ENCODE data around the gene PLOD1.

The PLOD1 gene

GRCh38 chr1:11979851-11980675 lies 45.5 kb downstream of the PLOD1 start, which contains the start of gene MFN2:
TSS of gene MFN2 (plus strand) at chr1:11980444. CDS start at chr1:11989169, 8,725 bp downstream.
- DNase-seq, result peak; percentile 73 to 88

DNA sequence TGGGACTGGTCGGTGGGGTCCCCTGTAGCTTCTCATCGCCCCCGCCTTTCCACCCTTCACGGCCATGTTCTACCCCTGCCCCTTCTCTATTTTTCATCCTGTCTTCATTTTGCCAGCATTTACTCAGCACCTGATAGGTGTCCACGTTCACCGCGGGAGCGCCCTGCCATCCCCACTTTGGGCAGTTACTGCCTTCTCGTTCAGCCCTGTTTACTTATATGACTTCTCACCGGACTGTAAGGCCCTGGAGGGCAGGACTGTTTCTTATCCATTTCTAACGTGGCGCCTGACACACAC lies 46.1 kb downstream of the PLOD1 start:
- no peak for DNase-seq

- DNase-seq, result no peak
Measured at GRCh38 chr1:11981378-11982009, 47.0 kb downstream of the PLOD1 start.

DNA sequence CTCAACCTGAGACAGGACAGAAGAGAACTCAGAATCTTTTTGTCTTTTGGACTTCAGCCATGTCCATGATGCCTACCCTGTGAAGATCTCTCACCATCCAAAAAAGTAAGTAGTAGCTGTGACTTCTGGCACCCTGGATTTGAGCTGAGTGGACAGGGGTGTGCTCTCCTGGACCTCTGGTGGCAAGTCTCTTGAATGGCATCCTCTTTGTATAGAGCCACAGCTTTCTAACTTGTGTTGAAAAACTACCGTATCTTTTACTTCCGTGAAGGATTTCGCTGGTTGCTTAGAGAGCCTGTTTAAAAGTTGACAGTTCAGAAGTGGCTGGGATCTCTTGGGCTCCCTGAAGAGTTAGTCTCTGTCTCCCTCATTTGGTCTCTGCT lies 47.5 kb downstream of the PLOD1 start:
- DNase-seq, result no peak

DNA sequence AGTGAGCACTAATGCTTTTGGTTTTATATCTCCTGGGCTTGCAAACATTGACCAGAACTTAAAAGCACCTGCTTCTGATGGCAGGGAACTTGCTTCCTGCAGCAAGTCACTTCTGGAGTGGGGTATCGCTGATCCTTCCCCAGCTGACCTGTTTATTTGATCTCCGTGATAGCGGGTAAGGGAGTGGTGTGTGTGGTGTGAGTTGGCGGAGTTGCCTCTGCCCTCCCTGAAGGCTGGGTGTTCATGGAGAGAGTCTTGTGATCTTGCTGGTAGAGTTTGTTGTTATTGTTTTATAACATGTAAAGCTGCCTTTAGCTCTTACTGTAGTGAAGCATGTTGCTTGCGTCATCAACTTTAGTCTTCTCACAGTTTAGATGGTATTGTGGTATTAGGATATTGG lies 49.6 kb downstream of the PLOD1 start:
- DNase-seq, result no peak

- DNase-seq, result no peak
Measured at GRCh38 chr1:11984576-11984975, 50.1 kb downstream of the PLOD1 start.

DNA sequence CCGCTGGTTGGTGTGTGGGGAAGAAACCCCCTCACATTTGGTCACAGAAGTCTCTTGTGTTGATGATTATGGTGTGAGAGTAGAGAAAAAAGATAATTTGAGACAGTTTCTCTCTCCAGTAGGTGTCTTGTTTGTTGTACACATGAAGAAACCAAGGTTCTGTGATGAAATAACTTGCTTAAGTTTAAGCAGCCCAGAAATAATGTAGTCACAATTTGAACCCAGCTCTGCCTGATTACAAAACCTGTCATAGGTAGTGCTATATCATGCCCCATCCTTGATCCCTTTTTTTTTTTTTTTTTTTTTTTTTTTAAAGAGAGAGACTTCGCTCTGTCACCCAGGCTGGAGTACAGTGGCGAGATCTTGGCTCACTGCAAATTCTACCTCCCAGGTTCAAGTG lies 50.7 kb downstream of the PLOD1 start:
- DNase-seq, result no peak

GRCh38 chr1:11985851-11986250 lies 51.3 kb downstream of the PLOD1 start:
- no peak for DNase-seq

DNA sequence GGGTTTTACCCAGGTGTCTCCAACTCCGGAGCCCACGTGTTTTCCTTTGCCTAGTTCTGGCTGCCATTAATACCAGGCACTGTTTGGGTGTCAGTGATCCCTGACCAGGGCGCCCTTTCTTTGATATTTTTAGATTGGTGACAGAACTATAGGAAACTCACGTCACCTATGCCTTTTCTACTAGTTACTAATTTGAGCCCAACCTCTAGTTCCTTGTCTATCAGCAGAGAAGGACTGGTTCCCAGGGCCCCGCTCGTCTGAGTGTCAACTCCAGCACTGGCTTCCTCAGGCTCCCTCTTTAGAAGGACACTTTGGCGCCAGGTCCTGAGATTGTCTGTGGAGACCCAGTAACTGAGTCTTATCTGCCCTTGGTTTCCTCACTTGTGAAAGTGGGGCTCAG lies 55.2 kb downstream of the PLOD1 start:
- no peak for DNase-seq

- DNase-seq, result no peak
Measured at GRCh38 chr1:11990303-11991032, 56.0 kb downstream of the PLOD1 start.

DNA sequence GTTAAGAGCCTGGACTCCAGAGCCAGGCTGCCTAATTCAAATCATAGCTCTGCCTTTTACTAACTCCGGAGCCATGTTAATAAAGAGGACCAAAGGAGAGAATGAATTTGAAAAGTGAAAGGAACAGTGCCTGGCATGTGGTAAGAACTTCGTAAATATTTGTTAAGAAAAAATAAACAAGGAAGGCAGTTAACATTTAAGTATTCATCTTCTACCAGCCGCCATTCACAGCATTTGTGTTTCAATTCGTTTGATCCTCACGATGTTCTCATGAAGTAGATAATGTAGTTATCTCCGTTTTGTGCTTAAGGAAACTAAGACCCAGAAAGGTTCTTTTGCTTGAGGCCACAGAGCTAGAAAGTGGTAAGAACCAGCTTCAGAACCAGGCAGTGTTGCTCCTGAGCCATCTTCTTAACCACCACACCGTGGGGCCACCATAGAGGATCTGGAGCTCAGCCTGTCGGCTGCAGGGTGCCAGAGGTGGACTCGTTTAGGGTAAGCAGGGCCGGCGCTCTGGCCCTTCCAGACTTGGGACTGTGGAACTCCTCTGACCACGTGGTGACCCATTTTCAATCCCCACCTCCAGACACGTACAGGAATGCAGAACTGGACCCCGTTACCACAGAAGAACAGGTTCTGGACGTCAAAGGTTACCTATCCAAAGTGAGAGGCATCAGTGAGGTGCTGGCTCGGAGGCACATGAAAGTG lies 57.6 kb downstream of the PLOD1 start:
- no peak for DNase-seq

DNA sequence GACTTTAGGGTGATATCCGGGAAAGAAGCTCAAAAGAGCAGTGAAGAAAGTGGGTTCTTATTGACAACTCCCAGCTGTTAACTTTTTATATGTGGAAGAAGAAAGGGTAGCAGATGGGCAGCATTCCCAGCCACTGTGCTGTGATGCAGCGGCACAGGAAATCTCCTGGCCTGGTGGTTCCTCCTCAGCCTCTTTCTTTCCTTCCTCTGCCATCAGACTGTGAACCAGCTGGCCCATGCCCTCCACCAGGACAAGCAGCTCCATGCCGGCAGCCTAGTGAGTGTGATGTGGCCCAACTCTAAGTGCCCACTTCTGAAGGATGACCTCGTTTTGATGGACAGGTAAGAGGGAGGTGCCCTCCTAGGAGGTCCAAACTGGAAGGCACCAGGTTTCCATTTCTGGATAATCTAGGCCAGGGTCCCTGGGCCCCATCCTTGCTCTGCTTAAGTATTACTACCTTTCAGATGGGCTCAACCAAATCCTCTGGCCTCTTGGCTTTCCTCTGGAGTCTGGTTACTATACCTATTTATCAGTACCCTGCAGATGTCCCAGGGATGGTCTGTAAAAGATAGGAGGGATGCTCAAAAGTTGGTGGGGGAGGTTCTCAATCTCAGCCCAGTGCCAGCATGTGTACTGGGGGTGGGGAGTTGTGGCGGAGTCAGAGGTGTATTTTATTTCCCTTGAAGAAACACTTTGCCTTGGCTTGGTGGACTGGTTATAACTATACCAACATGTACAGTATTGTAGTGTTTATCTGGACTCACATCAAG lies 62.7 kb downstream of the PLOD1 start:
- no peak for DNase-seq

DNA sequence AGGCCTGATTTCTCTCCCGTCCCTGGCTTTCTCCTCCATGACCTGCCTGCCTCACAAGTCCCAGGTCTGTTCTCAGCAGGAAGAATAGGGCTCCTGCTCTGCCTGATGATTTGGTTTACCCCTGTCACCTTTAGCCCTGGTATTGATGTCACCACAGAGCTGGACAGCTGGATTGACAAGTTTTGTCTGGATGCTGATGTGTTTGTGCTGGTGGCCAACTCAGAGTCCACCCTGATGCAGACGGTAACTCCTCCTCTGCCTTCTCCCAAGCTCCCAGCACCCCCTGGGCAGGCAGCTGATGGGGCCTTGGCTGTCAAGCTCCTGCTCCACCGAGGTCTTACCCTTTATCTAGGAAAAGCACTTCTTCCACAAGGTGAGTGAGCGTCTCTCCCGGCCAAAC lies 64.1 kb downstream of the PLOD1 start:
- DNase-seq, result no peak

- no peak for DNase-seq
Measured at GRCh38 chr1:11999236-11999635, 64.7 kb downstream of the PLOD1 start.

GRCh38 chr1:12001249-12001917 lies 66.9 kb downstream of the PLOD1 start:
- DNase-seq, result no peak

DNA sequence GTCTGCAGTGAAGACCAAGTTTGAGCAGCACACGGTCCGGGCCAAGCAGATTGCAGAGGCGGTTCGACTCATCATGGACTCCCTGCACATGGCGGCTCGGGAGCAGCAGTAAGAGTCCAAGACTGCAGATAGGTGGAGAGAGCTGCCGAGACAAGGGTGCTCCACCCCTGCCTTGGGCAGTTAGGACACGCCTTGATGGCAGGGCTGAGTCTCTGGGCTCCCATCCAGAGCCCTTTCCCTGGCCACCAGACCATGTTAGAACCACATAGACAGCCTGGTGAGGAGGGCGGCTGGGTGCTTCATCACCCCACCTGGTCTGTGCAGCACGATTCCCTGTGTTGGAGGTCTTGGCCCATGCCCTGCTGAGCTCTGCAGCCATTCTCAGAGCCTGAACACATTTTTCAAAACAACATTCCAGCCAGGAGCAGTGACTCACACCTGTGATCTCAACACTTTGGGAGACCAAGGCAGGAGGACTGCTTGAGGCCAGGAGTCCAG lies 67.5 kb downstream of the PLOD1 start:
- no peak for DNase-seq

DNA sequence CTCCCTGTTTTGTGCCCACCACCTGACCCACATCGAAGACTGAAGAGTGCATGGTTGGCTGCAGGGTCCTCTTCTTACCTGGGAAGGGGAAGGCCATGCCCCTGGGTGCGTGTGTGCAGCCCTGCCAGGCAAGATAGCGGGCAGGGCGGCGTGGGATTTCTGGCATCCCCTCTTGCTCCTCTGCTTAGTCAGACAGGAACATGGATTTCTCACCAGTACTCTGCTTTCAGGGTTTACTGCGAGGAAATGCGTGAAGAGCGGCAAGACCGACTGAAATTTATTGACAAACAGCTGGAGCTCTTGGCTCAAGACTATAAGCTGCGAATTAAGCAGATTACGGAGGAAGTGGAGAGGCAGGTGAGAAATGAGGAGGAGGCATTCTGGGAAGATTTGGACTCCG lies 69.2 kb downstream of the PLOD1 start:
- no peak for DNase-seq

GRCh38 chr1:12005488-12006166 lies 71.1 kb downstream of the PLOD1 start:
- no peak for DNase-seq

DNA sequence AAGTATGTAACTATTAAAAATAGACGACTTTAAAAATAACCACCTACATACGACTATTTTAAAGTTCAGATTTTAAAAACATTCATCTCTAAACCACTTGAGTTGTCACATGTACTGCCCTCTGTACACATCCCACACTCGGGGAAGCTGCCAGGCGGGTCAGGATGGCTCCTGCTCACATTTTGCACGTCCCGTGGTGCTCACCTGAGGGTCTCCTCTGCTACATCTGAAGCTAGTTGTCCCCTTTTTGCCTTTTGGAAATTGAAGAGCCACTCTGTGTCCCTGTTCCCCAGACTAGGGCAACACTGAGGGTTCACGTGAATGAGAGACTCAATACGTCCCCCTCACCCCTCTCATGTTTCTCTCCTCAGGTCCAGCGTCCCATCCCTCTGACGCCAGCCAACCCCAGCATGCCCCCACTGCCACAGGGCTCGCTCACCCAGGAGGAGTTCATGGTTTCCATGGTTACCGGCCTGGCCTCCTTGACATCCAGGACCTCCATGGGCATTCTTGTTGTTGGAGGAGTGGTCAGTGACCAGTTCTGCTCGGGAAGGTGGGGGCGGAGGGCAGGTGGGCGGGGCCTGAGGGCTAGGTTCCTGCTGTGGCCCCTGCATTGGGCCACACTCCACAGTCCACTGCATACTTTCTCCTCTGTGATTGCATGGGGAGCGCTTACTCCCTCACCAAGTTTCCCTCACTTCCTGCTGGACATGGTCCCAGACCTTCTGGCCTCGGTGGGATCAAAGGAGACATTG lies 71.8 kb downstream of the PLOD1 start:
- DNase-seq, result no peak

- DNase-seq, result no peak
Measured at GRCh38 chr1:12007204-12007603, 72.7 kb downstream of the PLOD1 start.
